HT-29 (cell line): ENCODE data around the gene LAMA5. TPM values are rescaled to one million over a fixed set of nuclear protein-coding genes. Genes with fewer than 3 reads are reported as not detected.
A peak's percentile ranks its signal among the peaks of the same experiment; 100 is the strongest.

Experiments
- DNase-seq: peaks from one replicate; pipeline ENCODE4 v3.0.0-alpha.2; 2015; ENCODE audit warnings: low spot score
- total RNA-seq: library from RNA; depleted of rRNA; stranded (reverse); fragments of >200 nt; shearing (Covaris generic); gene quantifications from 2 replicates; pipeline ENCODE4 v1.2.3, GENCODE V29; 2014

LAMA5 gene
- total RNA-seq, 1 experiment from 2014 or later, result 336 TPM

DNA sequence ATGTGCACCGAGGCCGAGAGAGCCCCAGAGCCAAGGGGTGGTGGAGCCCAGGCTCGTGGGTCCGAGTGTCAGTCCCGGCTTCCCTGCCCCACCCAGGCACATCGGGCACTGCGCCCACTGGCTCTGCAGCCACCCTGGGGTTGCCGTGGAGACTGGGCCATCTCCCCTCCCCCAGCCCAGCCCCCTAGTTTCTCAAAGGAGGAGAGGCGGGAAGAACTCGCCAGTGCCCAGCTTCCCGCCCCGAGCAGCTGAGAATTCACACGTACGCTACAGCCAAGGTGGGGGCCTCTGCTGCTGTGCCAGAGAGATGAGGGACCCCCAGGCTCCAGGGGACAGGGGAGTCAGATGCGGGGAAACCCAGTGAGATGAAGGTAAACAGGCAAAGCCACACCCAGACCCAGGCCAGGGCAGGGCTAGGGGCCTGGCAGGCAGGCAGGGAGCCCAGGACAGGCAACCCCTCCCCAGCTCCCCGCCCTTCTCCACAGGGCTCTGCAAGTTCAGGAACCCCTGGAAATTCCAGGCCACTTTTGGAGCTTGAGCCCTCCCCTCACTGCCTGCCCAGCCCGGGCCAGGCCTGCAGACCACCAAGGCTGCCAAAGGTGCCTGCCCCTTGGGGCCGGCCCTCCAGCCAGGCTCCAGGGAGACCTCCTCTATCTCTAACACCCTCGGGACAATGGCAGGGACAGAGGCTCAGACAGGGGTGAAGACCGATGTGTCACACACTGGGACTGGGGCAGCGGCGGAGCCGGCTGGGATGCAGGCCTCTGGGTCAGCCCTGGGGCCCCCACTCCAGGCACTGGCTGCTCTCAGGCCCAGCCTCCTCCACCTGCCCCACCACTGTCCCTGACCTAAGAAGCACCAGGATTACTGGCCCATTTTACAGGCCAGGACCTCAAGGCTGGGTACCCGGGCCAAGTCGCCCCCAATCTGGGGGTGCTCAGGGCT lies 6.0 kb downstream of the LAMA5 start:
- DNase-seq, result peak; percentile 82

GRCh38 chr20:62359491-62360121 lies 7.5 kb downstream of the LAMA5 start:
- peak; percentile 81 for DNase-seq

GRCh38 chr20:62359043-62359490 lies 8.0 kb downstream of the LAMA5 start:
- peak; percentile 82 for DNase-seq

- peak; percentile 90 for DNase-seq
Observed at GRCh38 chr20:62358171-62359042, 8.7 kb downstream of the LAMA5 start.

DNA sequence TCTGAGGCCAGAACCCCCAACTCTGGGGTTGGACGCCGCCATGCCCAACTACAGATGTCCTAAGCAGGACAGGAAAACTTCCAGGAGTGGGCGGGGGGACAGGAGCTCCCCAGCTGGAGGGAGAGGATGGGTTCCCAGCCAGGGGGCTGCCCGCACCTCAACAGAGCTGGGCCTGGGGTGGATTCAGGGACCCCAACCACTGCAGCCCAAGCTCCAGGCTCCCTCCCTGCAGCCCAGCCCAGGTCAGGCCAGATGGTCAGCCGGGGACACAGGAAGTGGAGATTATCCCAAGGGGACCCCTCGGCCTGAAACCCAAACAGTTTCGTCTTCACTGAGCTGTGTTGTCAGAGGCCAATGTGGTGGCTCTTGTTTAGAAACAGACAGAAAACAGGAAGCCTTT lies 9.4 kb downstream of the LAMA5 start:
- no peak for DNase-seq

DNA sequence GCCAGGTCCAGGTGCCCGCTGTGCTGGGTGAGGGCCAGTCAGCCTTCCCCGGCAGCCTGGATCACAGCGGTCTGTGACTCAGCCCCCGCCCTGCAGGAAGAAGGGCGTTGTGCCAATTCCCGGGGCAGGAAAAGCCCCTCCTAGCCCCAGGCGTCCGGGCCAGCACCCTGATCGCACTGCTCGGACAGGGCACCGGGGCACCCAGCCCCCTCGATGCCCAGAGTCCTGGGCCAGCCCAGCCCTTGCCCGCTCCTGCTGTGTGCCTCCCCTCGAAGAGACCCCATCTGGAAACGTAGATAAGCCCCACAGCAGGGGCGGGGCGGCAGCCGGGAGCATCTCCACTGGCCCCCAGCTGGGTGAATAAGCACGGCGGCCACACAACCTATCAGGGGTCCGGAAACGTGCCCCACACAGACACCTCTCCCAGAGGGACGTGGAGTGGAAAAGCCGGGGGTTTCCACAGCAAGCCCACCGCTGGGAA lies 9.9 kb downstream of the LAMA5 start:
- peak; percentile 84 for DNase-seq

- DNase-seq, result no peak
Observed at GRCh38 chr20:62356589-62357186, 10.4 kb downstream of the LAMA5 start.

DNA sequence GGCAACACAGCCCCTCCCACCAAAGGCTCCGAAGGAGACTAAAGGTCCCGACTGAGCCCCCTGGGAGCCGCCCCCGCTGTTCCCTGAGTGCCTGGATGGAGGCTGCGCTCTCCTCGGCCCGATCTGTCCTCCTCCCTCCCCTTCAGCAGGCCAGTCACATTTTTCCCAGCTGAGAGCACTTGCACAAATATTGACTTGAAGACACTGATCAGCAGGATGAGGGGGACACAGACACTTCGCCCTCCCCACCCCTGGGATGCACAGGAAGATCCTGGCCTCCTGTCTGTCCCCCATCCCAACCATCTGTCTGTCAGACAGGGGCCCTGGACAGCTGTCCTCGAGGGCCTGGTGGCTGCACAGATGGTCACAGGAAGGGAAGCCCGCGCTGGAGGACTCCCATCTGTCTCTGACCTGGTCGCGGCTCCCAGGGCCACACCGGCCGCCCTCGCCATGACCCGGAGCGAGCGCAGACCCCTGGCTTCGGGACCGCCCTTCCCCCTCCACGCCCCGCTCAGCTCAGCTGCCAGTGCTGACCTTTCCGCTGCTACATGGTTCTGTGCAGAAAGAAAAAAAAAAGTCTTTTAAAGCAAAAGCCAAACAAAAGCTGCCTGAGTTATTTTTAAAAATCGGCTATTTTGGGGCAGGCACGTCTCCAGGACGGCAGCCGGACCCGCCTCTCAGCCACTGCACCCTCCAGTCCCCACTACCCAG lies 11.1 kb downstream of the LAMA5 start:
- DNase-seq, result no peak

DNA sequence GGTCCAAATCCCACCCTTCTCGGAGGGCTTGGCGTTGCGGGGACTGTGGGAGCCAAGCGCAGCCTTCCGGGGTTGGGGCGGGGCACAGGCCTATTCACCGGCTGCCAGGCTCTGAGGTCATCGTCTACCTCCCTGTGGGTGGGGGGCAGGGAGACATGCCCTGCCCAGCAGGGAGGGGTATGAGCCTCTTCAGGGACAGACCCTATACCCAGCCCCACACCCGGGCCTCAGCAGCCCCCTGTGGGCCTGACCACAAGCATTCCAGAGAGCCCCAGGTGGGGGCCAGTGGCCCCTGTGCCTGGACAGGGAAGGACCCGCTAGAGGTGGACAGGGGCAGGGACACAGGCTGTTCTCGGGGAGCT lies 11.6 kb downstream of the LAMA5 start:
- DNase-seq, result peak; percentile 58

DNA sequence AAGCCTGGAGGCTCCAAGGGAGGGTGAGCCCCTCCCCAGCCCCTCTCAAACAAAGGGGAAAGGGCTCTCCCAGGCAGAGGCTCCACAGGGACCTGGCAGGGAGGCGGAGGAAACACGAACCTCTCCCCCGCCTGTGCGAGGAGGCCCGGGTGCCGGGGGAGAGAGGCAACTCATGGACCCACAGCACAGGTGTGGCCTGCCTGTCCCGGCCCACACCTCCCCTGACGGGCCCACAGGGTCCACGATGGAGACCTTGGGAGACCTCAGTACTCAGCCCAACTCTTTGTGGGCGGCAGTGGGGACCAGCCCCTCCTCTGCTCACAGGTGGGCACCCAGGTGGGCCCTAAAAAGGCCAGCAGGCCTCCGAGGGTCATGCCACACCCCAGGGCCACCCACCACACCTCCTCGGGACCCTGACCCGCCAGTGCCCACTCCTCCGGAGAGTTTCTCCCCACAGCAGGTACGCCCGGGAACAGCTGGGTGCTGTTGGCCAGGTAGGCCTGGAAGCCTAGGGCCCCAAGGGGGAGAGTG lies 12.2 kb downstream of the LAMA5 start:
- no peak for DNase-seq

GRCh38 chr20:62354031-62354808 lies 12.9 kb downstream of the LAMA5 start:
- DNase-seq, result no peak

DNA sequence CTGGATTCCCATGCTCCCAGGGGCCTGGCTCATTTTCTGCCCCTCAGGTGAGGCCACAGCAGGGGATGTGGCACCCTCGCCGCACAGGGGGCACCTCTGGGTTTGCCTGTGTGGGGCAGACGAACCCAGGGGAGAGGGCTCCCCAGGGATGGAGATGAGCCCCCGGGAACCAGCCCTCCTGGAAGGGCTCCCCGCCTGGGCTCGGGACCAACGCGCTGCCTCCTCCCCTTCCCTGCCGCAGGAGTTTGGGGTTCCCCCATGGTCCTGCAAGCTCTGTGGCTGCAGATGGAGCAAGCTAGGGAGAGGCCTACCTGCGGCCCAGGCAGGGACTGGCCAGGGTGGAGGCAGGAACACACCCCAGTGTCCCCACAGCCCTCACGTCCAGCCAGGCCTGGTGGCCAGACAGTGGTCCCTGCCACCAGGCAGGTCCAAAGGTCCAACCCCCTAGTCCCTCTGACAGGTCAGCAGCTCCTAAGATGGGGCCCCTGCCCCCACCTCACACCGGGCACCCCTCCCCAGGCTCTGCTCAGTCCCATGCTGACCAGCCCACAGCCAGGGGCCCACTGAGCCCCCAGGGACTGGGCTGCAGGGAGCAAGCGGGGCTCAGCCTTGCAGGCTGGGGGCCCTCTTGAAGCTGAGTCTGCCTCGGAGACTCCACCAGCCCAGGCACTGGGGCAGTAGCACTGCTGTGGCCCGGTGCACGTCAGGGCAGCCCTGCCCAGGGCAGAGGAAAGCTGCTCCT lies 13.7 kb downstream of the LAMA5 start:
- no peak for DNase-seq

DNA sequence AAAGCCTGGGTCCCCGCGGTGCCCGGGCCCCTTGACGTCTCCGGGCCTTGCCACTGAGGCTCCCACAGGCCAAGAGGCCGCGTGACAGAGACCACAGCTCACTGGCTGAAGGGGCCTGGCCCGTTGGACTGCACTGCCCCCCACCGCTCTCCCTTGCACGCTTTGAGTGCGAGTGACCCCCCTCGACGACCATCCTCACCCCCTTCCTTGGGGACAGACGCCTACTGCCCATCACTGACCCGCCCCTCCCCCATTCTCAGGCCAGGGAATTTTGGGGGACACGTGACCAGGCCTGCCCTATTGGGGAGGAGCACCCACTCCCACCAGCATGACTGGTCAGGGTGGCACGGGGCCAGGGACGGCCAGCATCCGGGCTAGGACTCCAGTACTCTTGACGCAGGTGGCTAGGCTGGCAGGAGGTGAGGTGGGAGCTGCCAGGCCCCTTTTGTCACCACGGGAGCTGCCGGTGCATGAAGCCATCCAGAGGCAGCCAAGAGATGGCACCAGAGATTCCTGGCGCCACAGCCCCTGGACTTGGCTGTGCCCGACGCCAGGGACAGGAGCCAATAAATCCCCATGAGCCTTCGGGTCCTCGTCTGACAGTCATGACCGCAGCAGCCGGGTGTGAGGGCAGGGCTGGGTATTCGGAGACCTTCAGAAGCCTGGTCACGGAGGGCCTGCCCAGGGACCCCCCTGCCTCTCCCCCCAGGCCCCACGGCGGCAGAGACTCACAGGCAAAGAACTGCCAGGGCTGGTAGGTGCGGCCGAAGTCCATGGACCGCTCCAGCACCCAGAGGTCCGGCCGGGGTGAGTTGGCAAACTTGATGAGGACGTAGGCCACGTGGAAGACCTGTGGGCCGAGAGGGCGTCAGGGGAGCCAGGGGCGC lies 14.5 kb downstream of the LAMA5 start:
- peak; percentile 96 for DNase-seq

GRCh38 chr20:62351469-62352401 lies 15.4 kb downstream of the LAMA5 start:
- DNase-seq, result no peak

- peak; percentile 67 for DNase-seq
Observed at GRCh38 chr20:62350629-62351422, 16.3 kb downstream of the LAMA5 start.

GRCh38 chr20:62350098-62350628 lies 16.9 kb downstream of the LAMA5 start:
- DNase-seq, result peak; percentile 97
